GM18951 (cell line): ENCODE results near the gene CMTM3.
"Not testable (repeated sequence)": the region's sequence is repeated elsewhere in the genome, so short reads cannot be mapped to it uniquely, and the experiment has no call there.

Experiments used
- POLR2A ChIP-seq: IDR thresholded peaks from 4 replicates; pipeline ENCODE4 v1.6.1; 2011; ENCODE audit warnings: mild to moderate bottlenecking; ENCODE audit not compliant: insufficient read length, insufficient read depth; ENCODE audit errors: extremely low read depth
- in situ Hi-C: fragments of 300-500 bp; cut with MboI; formaldehyde crosslinking; loops from one replicate; pipeline ENCODE4 v1.12.0; 2022; ENCODE audit warnings: low sequenced_read_pairs, mixed read lengths, inconsistent platforms; ENCODE audit not compliant: unreplicated experiment

The CMTM3 gene, protein sequence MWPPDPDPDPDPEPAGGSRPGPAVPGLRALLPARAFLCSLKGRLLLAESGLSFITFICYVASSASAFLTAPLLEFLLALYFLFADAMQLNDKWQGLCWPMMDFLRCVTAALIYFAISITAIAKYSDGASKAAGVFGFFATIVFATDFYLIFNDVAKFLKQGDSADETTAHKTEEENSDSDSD

DNA sequence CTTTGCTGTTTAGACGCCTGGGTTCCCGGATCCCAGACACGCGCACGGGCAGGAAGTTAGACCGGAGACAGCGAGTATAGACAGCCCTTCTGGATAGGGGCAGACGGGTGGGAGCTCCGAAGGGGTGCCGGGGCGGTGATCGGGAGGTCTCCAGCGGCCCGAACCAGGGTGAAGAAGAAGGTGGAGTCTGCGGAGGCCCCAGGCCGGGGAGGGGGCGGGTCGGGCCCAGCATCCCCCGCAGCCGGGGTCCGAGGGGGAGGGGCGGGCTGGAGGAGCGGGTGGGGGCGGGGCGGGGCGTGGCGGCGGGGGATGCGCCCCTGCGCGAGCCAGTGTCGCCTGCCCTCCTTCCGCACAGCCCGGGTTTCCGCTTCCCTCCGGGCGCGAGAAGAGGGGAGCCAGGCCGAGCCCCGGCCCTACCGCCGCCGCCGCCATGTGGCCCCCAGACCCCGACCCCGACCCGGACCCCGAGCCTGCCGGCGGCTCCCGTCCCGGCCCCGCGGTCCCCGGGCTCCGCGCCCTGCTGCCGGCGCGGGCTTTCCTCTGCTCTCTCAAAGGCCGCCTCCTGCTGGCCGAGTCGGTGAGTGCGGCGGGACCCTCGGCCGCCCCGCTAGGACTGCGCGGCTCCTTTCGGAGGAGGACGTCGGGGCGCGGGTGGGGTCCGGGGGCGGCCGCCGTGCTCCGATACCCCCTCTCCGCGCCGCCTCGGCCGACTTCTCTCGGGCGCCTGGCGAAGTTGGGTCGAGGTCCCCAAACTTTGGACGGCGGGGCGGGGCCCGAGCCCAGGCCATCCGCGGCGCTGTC lies at the start of gene CMTM3:
Gene CMTM3, plus strand, starts transcription at position 329 of the 801 bp plus-strand sequence. Its CDS starts 102 bp downstream, at position 431.
- TF ChIP-seq POLR2A, result peak; percentile 7
- in situ Hi-C loops, result no loop called here

DNA sequence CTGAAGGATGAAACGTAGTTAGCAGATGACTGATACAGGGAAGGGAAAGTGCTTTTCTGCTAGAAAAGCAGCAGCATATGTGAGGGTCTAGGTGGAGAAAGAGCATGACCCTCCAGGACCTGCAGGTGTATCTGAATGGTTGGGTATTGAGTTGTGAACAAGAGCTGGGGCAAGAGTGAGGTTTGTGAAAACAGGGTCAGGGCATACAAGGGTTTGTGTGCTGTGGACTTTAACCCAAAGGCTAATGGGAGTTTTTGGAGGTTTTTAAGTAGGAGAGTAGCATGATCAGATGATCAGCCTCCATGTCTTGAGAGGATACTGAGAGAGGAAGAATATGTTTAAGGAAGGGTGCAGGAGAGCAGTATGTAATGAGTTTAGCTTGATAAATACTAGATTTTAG lies 44.4 kb upstream of the CMTM3 start:
- in situ Hi-C loops, result no loop called here

DNA sequence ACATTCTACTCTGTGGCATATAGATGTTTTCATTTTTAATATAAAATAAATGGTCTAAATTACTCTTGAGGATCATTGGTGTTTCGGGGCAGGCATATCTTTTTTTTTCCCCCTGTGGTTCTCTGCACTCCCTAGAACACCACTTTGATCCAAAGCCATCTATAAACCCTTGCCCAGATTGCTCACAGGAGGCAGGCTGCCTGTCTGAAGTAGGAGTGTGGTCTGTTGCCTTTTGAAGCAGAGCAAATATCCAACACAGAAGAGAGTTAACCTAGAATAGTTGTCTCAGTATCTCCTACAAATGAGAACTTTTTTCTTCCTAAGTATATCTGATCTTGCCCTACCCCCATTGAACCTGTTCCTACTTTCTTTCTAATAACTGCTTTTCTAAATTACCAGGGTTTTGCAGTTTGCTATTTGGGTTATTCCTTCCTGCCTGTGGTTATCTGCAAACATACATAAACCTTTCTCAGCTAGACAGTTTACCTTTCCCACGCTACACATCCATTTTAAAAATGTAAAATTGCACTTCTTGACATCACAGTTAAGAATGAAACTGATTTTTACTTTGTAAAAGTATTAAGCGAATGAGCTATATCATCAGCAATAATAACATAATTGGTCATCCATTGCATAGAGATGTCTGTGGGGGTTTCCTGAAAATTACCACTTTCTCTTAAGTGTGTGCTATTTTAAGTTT lies 43.0 kb upstream of the CMTM3 start:
- in situ Hi-C loops, result no loop called here
- TF ChIP-seq POLR2A, result no peak

More for the DNA sequence above, 44.4 kb upstream of the CMTM3 start:
- TF ChIP-seq POLR2A, result no peak

DNA sequence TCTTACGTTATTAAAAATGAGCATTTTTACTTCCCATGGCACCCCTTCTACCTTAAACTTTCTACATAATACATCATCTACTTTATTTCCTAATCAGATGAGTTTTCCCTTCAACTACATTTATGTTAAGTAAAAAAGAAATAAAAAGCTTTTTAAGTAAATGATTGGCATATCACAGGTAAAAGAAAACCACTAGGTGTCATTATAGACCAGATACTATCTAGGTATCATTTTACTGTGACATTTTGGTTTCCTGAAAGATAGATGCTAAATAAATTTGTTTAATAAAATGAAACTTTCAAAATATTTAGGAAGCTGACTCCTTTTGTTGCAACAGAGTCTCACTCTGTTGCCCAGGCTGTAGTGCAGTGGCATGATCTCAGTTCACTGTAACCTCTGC lies 42.1 kb upstream of the CMTM3 start:
- no peak for TF ChIP-seq POLR2A
- in situ Hi-C loops, result no loop called here

DNA sequence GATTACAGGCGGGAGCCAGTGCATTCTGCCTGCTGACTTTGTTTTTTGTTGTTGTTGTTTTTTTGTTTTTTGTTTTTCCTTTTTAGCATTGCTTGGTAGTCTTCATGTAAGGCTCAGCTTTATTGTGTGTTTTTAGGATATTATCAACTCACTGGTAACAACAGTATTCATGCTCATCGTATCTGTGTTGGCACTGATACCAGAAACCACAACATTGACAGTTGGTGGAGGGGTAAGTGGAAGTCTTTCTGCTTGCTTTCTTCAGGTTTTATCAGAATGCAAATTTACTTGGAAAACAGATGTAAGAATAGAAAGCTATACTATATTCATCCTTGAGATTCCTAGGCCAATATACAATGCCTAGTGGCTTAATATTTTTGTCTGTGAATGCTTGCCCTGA lies 41.5 kb upstream of the CMTM3 start:
- in situ Hi-C loops, result no loop called here
- no peak for TF ChIP-seq POLR2A

DNA sequence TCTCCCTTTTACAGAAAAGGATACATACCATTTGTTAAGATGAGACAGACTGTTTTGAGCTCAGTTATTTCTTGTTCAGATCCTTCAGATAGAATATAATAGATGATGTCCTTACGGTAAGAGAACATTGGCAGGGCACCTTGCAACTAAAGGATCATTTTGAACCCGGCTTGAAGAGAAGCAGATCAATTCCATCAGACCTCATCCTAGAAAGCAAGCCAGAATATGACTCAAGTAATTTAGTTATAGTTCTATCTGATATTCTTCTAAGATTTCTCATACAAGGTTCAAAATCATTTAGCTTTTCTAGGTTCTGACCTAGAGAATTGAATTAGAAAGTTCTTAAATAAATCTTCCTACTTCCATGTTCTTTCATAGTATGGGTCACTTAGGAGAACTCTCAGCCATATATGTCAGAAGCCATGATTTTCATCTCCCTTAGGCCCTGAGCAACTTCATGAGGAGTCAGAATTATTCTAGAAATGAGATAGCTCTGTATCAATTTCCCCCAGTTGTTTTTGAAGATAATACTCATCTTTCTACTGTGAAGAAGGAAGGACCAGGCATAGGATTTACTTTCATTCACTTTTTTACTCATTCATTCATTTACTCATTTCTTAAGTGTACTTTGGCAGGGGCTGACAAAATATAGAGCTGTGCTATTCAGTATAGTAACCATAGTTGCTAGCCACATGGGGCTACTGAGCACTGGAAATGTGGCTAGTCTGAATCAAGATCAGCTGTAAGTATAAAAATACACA lies 40.8 kb upstream of the CMTM3 start:
- in situ Hi-C loops, result no loop called here
- TF ChIP-seq POLR2A, result no peak

DNA sequence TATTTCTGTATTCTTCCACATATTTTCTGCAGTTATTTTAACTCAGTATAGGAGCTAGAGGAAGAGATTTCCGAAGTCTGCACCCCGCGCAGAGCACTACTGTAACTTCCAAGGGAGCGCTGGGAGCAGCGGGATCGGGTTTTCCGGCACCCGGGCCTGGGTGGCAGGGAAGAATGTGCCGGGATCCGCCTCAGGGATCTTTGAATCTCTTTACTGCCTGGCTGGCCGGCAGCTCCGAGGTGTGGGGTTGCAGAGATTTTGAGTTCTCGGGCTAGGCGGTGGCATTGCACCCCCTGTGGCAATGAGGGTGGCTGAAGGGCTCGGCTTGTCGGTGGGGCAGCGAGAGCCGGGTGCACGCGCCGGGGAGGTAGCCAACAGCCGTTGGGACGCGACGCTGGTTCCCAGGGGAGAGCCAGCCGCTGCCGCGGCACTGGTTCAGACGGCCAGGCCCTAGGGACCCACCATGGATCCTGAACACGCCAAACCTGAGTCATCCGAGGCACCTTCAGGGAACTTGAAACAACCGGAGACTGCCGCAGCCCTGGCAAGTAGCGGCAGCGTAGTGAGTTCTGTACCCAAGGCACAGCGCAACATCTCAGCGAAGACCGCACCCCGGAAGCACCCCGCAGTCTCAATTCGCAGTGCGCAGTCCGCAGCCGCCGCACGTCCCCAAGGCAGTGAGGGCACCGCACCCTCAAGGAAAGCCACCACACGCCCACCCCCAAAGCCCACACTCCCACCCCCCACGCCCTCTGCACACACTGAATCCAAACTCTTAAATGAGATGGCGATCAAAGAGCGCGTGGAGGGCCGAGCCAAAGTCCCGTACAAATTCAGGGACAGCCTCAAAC lies 38.2 kb upstream of the CMTM3 start, which contains the start of gene CMTM1:
Gene CMTM1, plus strand, starts transcription at position 389 of the 851 bp plus-strand sequence. Its CDS starts 75 bp downstream, at position 464.
- no peak for TF ChIP-seq POLR2A
- in situ Hi-C loops, result no loop called here

DNA sequence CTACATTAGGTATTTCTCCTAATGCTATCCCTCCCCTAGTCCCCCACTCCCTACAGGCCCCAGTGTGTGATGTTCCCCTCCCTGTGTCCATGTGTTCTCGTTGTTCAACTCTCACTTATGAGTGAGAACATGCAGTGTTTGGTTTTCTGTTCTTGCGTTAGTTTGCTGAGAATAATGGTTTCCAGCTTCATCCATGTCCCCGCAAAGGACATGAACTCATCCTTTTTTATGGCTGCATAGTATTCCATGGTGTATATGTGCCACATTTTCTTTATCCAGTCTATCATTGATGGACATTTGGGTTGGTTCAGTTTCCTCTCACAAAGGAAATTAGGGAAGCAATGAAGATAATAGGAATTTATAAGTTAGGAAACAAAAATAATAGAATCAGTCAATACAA lies 37.2 kb upstream of the CMTM3 start:
- in situ Hi-C loops, result not testable (repeated sequence)

DNA sequence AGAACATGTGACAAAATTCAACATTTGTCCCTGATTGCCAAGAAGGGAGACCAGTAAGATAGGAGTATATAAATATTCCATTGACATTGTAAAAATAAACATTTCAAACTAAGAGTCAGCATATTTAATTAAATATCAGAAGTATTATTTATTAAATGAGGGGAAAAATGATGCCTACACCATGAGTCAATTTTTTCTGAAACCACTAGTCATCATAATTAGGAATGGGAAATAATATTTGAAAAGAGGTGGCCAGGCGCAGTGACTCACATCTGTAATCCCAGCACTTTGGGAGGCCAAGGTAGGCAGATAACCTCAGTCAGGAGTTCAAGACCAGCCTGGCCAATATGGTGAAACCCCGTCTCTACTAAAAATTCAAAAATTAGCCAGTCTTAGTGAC lies 36.1 kb upstream of the CMTM3 start:
- in situ Hi-C loops, result no loop called here

DNA sequence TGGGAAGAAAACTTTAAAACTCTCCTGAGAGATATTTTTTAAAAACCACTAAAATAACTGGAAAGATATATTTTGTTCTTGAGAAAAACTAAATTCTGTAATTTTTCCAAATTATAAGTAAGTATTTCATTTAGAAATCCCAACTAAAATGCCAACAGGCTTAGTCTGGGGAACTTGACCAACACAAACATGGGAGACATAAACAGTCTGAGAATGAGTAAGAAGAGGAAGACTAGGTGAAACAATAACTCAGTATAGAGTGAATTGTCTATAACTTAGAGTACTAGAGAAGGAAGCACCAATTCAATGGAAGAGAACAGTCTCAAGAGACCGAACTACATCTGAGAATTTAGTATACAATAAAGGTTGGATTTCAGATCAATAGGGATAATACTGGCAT lies 35.4 kb upstream of the CMTM3 start:
- TF ChIP-seq POLR2A, result no peak

More for the DNA sequence above, 36.1 kb upstream of the CMTM3 start:
- no peak for TF ChIP-seq POLR2A

DNA sequence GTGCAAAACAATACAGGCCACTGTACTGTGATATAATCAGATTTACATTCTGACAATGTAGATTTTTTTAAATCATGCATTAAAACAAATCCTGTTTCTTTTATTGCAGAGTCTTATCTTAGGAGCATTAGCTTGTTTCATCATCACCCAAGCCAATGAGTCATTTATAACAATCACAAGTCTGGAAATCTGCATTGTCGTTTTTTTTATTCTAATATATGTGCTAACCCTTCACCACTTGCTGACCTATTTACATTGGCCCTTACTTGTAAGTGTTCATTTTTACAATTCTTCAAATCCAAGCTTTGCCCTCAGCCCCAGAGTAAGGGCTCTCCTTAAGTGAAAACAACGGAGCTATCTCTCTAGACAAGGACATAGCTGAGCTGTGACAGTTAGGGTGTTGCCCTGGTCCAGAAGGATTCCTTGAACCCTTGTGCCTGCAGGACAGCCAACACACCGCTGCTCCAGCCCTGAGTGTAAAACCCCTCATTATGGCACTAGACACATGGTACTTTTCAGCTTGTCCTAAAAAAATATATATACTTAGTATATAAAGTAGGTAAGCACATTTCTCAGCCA lies 34.6 kb upstream of the CMTM3 start:
- in situ Hi-C loops, result no loop called here
- no peak for TF ChIP-seq POLR2A

More for the DNA sequence above, 35.4 kb upstream of the CMTM3 start:
- in situ Hi-C loops, result no loop called here

DNA sequence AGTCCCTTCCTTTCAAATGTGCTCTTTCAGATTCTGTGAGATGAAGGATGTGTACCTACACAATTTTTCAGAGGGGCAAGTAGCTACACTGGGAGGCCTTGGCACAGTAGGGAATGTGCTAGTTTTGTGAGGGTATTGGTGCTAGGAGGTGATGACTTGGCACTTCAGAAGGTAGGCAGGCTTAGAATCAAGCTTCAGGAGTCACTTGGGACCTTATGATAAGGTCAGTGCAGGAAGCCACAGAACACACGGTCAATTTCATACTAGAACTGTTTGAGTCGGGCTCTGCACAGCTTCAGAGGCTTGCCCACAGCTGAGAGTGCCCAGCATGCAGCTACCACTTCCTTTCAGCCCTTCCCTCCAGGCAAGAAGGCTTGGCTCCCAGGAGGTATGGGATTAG lies 32.1 kb upstream of the CMTM3 start:
- no peak for TF ChIP-seq POLR2A
- in situ Hi-C loops, result no loop called here
